Spinal cord (tissue), 10 donors: ENCODE results near the gene AANAT. TPM values are rescaled to one million over a fixed set of nuclear protein-coding genes. Genes with fewer than 3 reads are reported as not detected.

Experiments used
- DNase-seq, 6 donors: peaks; one replicate each; pipeline versions ENCODE4 v3.0.0 to v3.0.0-alpha.2; 2013 to 2015; ENCODE audit warnings: low spot score in 6 of 6, low read depth in 4 of 6
- H3K27ac ChIP-seq: one replicate; pipeline ENCODE4 v1.5.1; 2013; ENCODE audit warnings: low read depth, low read length, control low read depth
- H3K27me3 ChIP-seq: one replicate; pipeline ENCODE4 v1.6.1; 2013; ENCODE audit warnings: low read length; ENCODE audit not compliant: control insufficient read depth, insufficient read depth
- H3K36me3 ChIP-seq: one replicate; pipeline ENCODE4 v1.6.1; 2013; ENCODE audit warnings: low read length; ENCODE audit not compliant: control insufficient read depth, insufficient read depth
- H3K4me1 ChIP-seq: one replicate; pipeline ENCODE4 v1.6.1; 2013; ENCODE audit warnings: low read length; ENCODE audit not compliant: control insufficient read depth, insufficient read depth
- H3K4me3 ChIP-seq: one replicate; pipeline ENCODE4 v1.5.1; 2013; ENCODE audit warnings: low read depth, low read length, control low read depth
- H3K9me3 ChIP-seq: one replicate; pipeline ENCODE4 v1.6.1; 2013; ENCODE audit warnings: low read length; ENCODE audit not compliant: control insufficient read depth, insufficient read depth
- WGBS: methylation state at CpG from one replicate; pipeline ENCODE4 v1.1.5; 2013; ENCODE audit warnings: missing lambda C conversion rate; ENCODE audit not compliant: insufficient coverage; 5-methylcytosine and 5-hydroxymethylcytosine counted together
- long read RNA-seq, 4 donors: transcript quantifications; one replicate each; lab custom pipeline, GENCODE V29; 2026
- polyA plus RNA-seq, 2 donors: library from polyadenylated mRNA; unstranded; fragments of 120-200 nt; gene quantifications; one replicate each; pipeline ENCODE4 v1.2.1, GENCODE V29; 2013; ENCODE audit not compliant: insufficient read length in 2 of 2
- total RNA-seq, 2 donors: library from RNA; depleted of rRNA in 1 of 2; stranded (reverse); fragments of 120-200 nt in 1 of 2; fragments of >200 nt in 1 of 2; gene quantifications; one replicate each; pipeline versions ENCODE4 v1.2.3 to v1.2.4, GENCODE V29; 2013 to 2014
- donor health status: healthy.

Gene AANAT
- total RNA-seq: under 1 TPM; 0.20 to 0.28 TPM
- polyA plus RNA-seq: under 1 TPM; 0.60 to 0.83 TPM
- long read RNA-seq, donor 1, partial matches to known transcripts: 0 of 48 reads
- long read RNA-seq, donor 1, other reads (novel, unspliced or antisense): 47 of 48 reads
- long read RNA-seq, donor 2: 0 reads
- long read RNA-seq, donor 3: 0 reads
- long read RNA-seq, donor 4, partial matches to known transcripts: 74 of 74 reads
- long read RNA-seq, donor 4, other reads (novel, unspliced or antisense): 0 of 74 reads

DNA sequence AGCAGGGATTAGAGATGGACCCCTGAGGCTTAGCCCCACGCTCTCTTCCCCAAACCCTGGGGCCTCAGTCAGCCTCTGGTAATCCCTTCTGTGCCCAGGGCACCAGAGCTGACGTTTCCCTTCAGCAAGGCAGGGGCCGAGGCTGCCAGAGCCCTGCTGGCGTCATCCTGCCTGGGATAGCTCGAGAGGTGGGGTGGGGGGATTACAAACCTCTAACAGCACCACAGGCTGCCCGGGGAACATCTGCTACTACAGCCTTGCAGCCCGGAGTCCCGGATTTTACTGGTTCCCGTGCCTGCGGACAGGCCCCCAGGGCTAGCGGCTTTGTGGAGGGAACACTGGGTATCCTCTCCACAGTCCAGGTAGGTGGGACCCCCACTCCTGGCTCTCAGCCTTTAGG, at the start of gene AANAT:
Gene AANAT, plus strand, starts transcription at position 238 of the 400 bp plus-strand sequence. CDS start 1,144 bp downstream, outside the sequence.
- DNase-seq: no peak
- no peak within 1 kb of the TSS for H3K27ac ChIP-seq
- peaks cover 7% of the 10 kb centered on the region for H3K36me3 ChIP-seq
- WGBS: 43% methylated on average over 6 of the region's 11 CpGs
- H3K27me3 ChIP-seq: no peaks in the 10 kb centered on the region
- H3K9me3 ChIP-seq: no peaks in the 10 kb centered on the region
- H3K4me3 ChIP-seq: no peak within 1 kb of the TSS
- peaks cover 18% of the 10 kb centered on the region for H3K4me1 ChIP-seq

DNA sequence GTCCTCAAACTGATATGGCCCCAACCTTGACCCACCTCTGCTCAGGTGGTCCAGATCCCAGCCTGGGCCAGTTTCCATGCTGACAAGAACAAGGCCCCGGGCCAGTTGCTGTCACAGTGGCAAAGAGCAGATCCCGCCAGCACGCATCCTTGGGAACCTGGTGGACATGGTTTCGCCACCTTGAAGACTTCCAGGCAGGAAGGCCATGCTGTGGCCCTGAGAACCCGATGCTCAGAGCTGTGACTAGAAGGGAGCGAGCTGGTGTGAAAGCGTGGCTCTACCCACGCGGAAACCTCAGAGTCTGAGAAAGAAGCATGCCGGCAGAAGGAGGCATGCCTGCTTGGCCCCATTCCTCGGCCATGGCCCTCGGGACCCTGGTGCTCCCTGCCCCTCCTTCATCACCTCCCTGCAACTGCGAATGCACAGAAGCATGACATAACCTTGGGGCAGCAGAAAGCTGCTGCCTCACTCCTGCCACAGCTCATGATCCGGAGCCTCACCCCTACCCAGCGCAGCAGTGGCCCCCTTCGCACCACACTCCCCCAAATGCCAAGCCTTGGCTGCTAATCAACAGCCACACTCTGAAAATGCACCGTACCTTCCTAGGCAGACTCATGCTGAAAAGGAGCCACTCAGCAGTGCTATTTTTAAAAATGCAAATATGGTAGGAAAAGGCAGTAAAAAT, 47.7 kb upstream of the AANAT start:
- Histone ChIP-seq H3K4me3 (no peak overlapping the region), H3K27me3 (no peaks in the 10 kb centered on the region), H3K4me1 (peaks cover 36% of the 10 kb centered on the region), H3K27ac (no peak overlapping the region), H3K36me3 (peaks cover 14% of the 10 kb centered on the region), H3K9me3 (no peaks in the 10 kb centered on the region)
- WGBS: 68% methylated on average over 16 of the region's 17 CpGs
- peak in 2 of 6 donors; percentile 24 to 70 for DNase-seq

DNA sequence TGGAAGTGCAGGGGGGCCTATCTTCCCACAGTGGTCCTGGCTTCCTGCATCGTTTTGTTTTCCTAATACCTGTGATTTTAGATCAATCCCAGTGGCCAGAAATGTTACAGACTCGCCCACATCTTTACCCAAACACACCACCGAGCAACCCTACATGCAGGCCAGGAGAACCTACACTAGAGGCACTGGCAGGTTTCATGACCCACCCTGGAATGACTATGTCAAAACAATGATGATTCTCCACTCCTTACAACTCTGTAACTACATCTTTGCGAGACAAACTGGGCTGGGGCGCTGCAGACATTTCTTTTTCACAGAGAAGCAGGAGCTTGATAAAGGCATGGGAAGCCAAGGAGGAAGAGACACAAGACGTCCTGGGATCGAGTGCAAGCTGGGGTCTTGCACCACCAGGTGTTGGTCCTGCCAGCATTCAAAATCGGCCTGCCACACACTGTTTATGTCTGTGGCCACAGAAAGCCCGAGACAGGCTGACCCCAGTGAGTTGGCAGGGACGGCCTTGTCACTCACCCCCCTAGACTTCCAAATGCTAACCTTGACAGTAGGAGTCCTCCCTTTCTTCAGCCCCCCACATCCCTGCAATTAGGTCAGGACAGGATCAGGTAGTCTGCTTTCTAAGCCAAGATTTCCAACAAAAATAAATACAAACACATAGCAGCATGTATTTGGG, 46.9 kb upstream of the AANAT start:
- Histone ChIP-seq H3K27ac (no peak overlapping the region), H3K4me3 (no peak overlapping the region), H3K36me3 (peaks cover 14% of the 10 kb centered on the region), H3K4me1 (peaks cover 28% of the 10 kb centered on the region), H3K27me3 (no peaks in the 10 kb centered on the region), H3K9me3 (no peaks in the 10 kb centered on the region)
- DNase-seq: no peak
- 68% methylated on average over 10 of the region's 10 CpGs for WGBS

DNA sequence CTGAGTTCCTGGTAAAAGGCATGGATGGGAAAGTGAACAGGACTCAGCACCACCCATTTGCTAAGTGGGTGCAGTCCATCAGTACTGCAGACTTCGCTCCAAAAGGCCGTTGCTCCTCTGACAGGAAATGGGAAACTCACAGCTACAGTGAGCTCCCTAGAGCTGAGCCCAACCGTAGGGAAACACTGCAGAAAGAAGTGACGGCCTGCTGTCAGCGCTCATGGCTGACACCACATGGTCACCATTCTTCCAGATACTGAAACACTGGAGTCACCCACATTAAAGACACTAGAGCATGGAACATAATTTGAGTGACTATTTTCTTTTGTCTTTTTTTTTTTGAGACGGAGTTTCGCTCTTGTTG, 46.4 kb upstream of the AANAT start:
- 45% methylated on average over 5 of the region's 7 CpGs for WGBS
- DNase-seq: peak in 1 of 6 donors; percentile 38
- H3K9me3 ChIP-seq: no peaks in the 10 kb centered on the region
- peaks cover 14% of the 10 kb centered on the region for H3K36me3 ChIP-seq
- H3K27me3 ChIP-seq: no peaks in the 10 kb centered on the region
- no peak overlapping the region for H3K27ac ChIP-seq
- no peak overlapping the region for H3K4me3 ChIP-seq
- peaks cover 28% of the 10 kb centered on the region for H3K4me1 ChIP-seq

DNA sequence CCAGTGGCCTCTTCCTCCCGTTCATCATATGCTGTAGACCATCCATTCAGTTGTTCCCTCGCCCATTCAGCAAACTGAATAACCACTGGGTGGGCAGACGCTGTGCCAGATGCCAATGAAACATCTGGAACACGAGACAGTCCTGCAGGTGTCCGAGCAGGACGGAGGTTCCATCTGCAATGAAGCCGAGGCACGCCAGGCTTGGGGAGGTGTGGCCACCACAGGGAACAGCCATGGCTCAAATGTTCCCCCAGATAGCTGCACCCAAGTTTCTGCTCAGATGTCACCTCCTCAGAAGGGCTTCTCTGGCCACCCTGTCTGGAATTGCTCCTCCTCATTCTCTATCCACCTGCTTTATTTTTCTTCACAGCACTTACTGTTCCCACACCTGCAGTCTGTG, 45.0 kb upstream of the AANAT start:
- WGBS: 94% methylated on average over 8 of the region's 8 CpGs
- peaks cover 24% of the 10 kb centered on the region for H3K4me1 ChIP-seq
- H3K36me3 ChIP-seq: peaks cover 9% of the 10 kb centered on the region
- H3K9me3 ChIP-seq: no peaks in the 10 kb centered on the region
- no peaks in the 10 kb centered on the region for H3K27me3 ChIP-seq
- H3K27ac ChIP-seq: no peak overlapping the region
- no peak overlapping the region for H3K4me3 ChIP-seq
- DNase-seq: no peak

DNA sequence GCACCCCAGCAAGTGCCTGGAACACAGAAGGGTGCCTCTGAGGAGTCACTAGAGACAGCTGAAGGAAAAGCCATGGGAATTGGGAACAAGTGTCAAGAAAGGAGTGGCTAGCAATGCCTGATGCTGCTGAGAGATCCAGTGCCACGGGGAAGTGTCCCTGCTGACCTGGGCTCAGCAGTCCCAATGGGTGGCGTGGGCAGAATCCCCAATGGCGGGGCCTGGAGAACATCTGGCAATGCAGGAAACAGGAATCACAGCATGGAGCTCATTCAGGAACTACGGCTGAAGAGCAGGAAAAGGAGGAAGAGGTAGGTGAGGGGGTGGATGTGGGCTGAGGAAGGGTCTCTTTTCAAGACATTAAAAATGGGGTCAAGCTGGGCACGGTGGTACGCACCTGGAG, 44.5 kb upstream of the AANAT start:
- WGBS: 93% methylated on average over 6 of the region's 6 CpGs
- no peaks in the 10 kb centered on the region for H3K9me3 ChIP-seq
- H3K4me3 ChIP-seq: no peak overlapping the region
- no peak overlapping the region for H3K27ac ChIP-seq
- no peak for DNase-seq
- H3K4me1 ChIP-seq: peaks cover 20% of the 10 kb centered on the region
- peaks cover 9% of the 10 kb centered on the region for H3K36me3 ChIP-seq
- H3K27me3 ChIP-seq: no peaks in the 10 kb centered on the region

DNA sequence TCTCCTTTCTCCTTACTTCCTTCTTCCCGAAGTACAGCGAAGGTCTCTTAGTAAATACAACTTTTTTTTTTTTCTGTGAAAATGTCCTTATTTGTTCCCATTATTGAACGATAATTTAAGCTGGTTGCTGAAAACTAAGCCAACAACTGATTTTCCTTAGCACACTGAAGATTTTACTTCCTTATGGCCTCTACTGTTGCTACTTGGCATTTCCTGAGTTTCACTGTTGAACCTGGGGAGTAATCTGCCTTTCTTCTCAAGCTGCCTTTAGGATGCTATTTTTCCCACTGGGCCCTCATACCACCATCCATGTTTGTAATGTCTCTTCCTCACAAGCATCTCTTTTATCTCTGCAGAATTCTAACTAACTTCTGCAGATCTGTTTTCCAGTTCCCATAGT, 40.5 kb upstream of the AANAT start:
- DNase-seq: no peak
- H3K4me3 ChIP-seq: no peak overlapping the region
- H3K27me3 ChIP-seq: no peaks in the 10 kb centered on the region
- 100% methylated on average over 1 of the region's 3 CpGs for WGBS
- peaks cover 9% of the 10 kb centered on the region for H3K36me3 ChIP-seq
- H3K27ac ChIP-seq: no peak overlapping the region
- H3K9me3 ChIP-seq: no peaks in the 10 kb centered on the region
- H3K4me1 ChIP-seq: peaks cover 7% of the 10 kb centered on the region

DNA sequence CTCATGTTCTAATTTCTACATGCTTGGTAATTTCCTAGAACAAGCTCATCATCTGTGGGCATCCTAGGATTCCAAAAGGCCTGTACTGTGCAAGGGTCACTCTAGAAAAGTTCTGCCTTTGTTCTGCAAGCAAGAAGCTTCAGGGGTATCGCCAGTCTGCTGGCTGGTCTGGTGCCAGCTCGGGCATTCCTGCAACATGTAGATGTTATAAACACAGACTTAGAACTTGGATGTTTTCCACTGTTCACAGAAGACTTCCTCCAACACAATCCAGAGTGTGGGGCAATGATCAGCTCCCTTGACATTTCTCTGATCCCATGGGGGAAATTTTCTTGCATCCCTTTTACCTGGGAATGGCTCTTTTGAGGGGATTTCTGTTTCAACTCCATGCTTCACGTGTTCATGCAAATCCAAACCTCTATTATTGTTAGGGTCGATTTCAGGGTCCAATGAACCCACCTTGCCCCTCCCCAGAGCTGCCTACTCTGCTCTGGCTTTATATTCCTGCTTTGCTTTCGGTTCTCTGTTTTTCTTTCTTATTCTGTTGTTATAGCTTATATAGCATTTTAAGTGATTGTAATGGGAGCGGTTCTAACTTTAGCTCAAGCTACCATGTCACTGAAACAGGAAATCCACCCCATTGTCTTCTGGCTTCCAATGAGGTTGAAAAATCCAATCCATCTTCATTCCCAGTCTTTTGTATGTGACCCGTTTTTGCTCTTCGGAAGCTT, 39.7 kb upstream of the AANAT start:
- Histone ChIP-seq H3K9me3 (no peaks in the 10 kb centered on the region), H3K4me3 (no peak overlapping the region), H3K27ac (no peak overlapping the region), H3K27me3 (no peaks in the 10 kb centered on the region), H3K36me3 (peaks cover 5% of the 10 kb centered on the region), H3K4me1 (peaks cover 9% of the 10 kb centered on the region)
- peak in 1 of 6 donors; percentile 74 for DNase-seq
- 50% methylated on average over 2 of the region's 8 CpGs for WGBS

DNA sequence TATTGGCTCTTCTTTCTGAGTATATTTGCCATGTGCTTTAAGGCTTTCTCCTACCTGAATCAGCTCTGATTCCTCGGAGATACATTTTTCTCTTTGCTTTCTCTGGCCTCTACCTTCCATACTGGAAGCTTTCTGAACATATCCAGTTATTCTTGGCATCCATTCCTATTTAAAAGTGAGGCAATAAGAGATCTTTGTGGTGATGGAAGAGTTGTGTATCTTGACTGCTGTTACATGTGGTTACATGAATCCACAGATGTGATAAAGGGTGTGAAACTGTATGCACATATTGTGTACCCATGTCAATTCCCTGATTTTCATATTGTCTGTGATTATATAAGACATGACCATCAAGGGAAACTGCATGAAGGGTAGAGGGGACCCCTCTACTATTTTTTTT, 38.9 kb upstream of the AANAT start:
- WGBS: no CpG with 5 or more reads among the region's 1 CpG
- peaks cover 9% of the 10 kb centered on the region for H3K4me1 ChIP-seq
- H3K27ac ChIP-seq: no peak overlapping the region
- H3K27me3 ChIP-seq: no peaks in the 10 kb centered on the region
- no peaks in the 10 kb centered on the region for H3K36me3 ChIP-seq
- H3K4me3 ChIP-seq: no peak overlapping the region
- no peak for DNase-seq
- no peaks in the 10 kb centered on the region for H3K9me3 ChIP-seq
